ENCODE results near the gene LYG1. TPM values are rescaled to one million over a fixed set of nuclear protein-coding genes. Genes with fewer than 3 reads are reported as not detected.

LYG1 gene
- total and polyA plus RNA-seq, 2 donors (not counting 1 experiment from before 2014, with no cell fraction given), result 0.44 to 0.50 TPM

GRCh38 chr2:99317161-99317872, 16.3 kb upstream of the LYG1 start:
- Histone ChIP-seq H3K27me3 (ENCODE audit: control insufficient read depth, insufficient read depth, low read length) (no peaks in the 10 kb centered on the region), H3K36me3 (ENCODE audit: control insufficient read depth, insufficient read depth, low read length) (peaks cover 8% of the 10 kb centered on the region)

GRCh38 chr2:99299580-99299979, 1.4 kb downstream of the LYG1 start:
- H3K79me2 ChIP-seq (ENCODE audit: control insufficient read depth, insufficient read depth, low read length), result no peaks in the 10 kb centered on the region
- H4K20me1 ChIP-seq (ENCODE audit: control insufficient read depth, extremely low read depth, insufficient read depth, low read length), result no peaks in the 10 kb centered on the region
- TF ChIP-seq CTCF (conservative IDR thresholded peaks at IDR 0.05 in 1 of 2, IDR thresholded peaks at IDR 0.05 in 1 of 2; ENCODE audit: low read depth in 1 of 2, low read length in 2 of 2) (no peak), EZH2 (IDR thresholded peaks at IDR 0.05; ENCODE audit: low read length, missing control alignments) (no peak)
- no peak for DNase-seq (ENCODE audit: low read depth in 2 of 2)
- H3K4me1 ChIP-seq (ENCODE audit: control insufficient read depth, extremely low read depth, insufficient read depth, low read length), result peaks cover 3% of the 10 kb centered on the region
- H3K27me3 ChIP-seq (ENCODE audit: control insufficient read depth, insufficient read depth, low read length), result no peaks in the 10 kb centered on the region
- no peak overlapping the region for H3K9ac ChIP-seq (ENCODE audit: insufficient read depth, low read length)
- H3K4me2 ChIP-seq (ENCODE audit: extremely low read depth, insufficient read depth, low read length), result no peak overlapping the region
- no peak overlapping the region for H3K4me3 ChIP-seq (replicated peaks in 1 of 4; ENCODE audit: control extremely low read depth in 1 of 4, insufficient read depth in 1 of 4, low read depth in 3 of 4, low read length in 4 of 4)
- H3K27ac ChIP-seq (ENCODE audit: insufficient read depth, low read length), result no peak overlapping the region
- no peaks in the 10 kb centered on the region for H3K9me3 ChIP-seq (ENCODE audit: control insufficient read depth, insufficient read depth, low read depth, low read length)
- no peak overlapping the region for H2AFZ ChIP-seq (ENCODE audit: low read length)
- no peaks in the 10 kb centered on the region for H3K36me3 ChIP-seq (ENCODE audit: control insufficient read depth, insufficient read depth, low read length)

More at GRCh38 chr2:99317161-99317872, 16.3 kb upstream of the LYG1 start:
- no peak overlapping the region for H3K27ac ChIP-seq (ENCODE audit: insufficient read depth, low read length)
- H3K4me1 ChIP-seq (ENCODE audit: control insufficient read depth, extremely low read depth, insufficient read depth, low read length), result no peaks in the 10 kb centered on the region
- H3K4me3 ChIP-seq (replicated peaks in 1 of 4; ENCODE audit: control extremely low read depth in 1 of 4, insufficient read depth in 1 of 4, low read depth in 3 of 4, low read length in 4 of 4), result no peak overlapping the region
- H3K4me2 ChIP-seq (ENCODE audit: extremely low read depth, insufficient read depth, low read length), result no peak overlapping the region
- H3K79me2 ChIP-seq (ENCODE audit: control insufficient read depth, insufficient read depth, low read length), result no peaks in the 10 kb centered on the region
- H2AFZ ChIP-seq (ENCODE audit: low read length), result no peak overlapping the region
- H3K9me3 ChIP-seq (ENCODE audit: control insufficient read depth, insufficient read depth, low read depth, low read length), result no peaks in the 10 kb centered on the region
- no peak for DNase-seq (ENCODE audit: low read depth in 2 of 2)
- TF ChIP-seq EZH2 (IDR thresholded peaks at IDR 0.05; ENCODE audit: low read length, missing control alignments) (no peak), CTCF (conservative IDR thresholded peaks at IDR 0.05 in 1 of 2, IDR thresholded peaks at IDR 0.05 in 1 of 2; ENCODE audit: low read depth in 1 of 2, low read length in 2 of 2) (no peak)
- H4K20me1 ChIP-seq (ENCODE audit: control insufficient read depth, extremely low read depth, insufficient read depth, low read length), result no peaks in the 10 kb centered on the region
- H3K9ac ChIP-seq (ENCODE audit: insufficient read depth, low read length), result no peak overlapping the region

GRCh38 chr2:99297994-99298393, 3.0 kb downstream of the LYG1 start:
- Histone ChIP-seq H3K36me3 (ENCODE audit: control insufficient read depth, insufficient read depth, low read length) (no peaks in the 10 kb centered on the region), H3K79me2 (ENCODE audit: control insufficient read depth, insufficient read depth, low read length) (no peaks in the 10 kb centered on the region), H3K27ac (ENCODE audit: insufficient read depth, low read length) (no peak overlapping the region), H3K9me3 (ENCODE audit: control insufficient read depth, insufficient read depth, low read depth, low read length) (no peaks in the 10 kb centered on the region), H3K4me3 (replicated peaks in 1 of 4; ENCODE audit: control extremely low read depth in 1 of 4, insufficient read depth in 1 of 4, low read depth in 3 of 4, low read length in 4 of 4) (no peak overlapping the region), H3K9ac (ENCODE audit: insufficient read depth, low read length) (no peak overlapping the region), H3K4me2 (ENCODE audit: extremely low read depth, insufficient read depth, low read length) (no peak overlapping the region), H2AFZ (ENCODE audit: low read length) (no peak overlapping the region), H3K4me1 (ENCODE audit: control insufficient read depth, extremely low read depth, insufficient read depth, low read length) (peaks cover 3% of the 10 kb centered on the region), H3K27me3 (ENCODE audit: control insufficient read depth, insufficient read depth, low read length) (no peaks in the 10 kb centered on the region), H4K20me1 (ENCODE audit: control insufficient read depth, extremely low read depth, insufficient read depth, low read length) (no peaks in the 10 kb centered on the region)
- TF ChIP-seq EZH2 (IDR thresholded peaks at IDR 0.05; ENCODE audit: low read length, missing control alignments) (no peak), CTCF (conservative IDR thresholded peaks at IDR 0.05 in 1 of 2, IDR thresholded peaks at IDR 0.05 in 1 of 2; ENCODE audit: low read depth in 1 of 2, low read length in 2 of 2) (no peak)
- peak in 1 of 2 donors; percentile 10 for DNase-seq (ENCODE audit: low read depth in 2 of 2)
